DMS153 (cell line): Measurements from ENCODE around the gene STRIP1.
"Not testable (repeated sequence)": the region's sequence is repeated elsewhere in the genome, so short reads cannot be mapped to it uniquely, and the experiment has no call there.

Source experiments
- DNase-seq: peaks from one replicate; lab custom pipeline; 2025; lab: John Stamatoyannopoulos, UW

STRIP1 gene

DNA sequence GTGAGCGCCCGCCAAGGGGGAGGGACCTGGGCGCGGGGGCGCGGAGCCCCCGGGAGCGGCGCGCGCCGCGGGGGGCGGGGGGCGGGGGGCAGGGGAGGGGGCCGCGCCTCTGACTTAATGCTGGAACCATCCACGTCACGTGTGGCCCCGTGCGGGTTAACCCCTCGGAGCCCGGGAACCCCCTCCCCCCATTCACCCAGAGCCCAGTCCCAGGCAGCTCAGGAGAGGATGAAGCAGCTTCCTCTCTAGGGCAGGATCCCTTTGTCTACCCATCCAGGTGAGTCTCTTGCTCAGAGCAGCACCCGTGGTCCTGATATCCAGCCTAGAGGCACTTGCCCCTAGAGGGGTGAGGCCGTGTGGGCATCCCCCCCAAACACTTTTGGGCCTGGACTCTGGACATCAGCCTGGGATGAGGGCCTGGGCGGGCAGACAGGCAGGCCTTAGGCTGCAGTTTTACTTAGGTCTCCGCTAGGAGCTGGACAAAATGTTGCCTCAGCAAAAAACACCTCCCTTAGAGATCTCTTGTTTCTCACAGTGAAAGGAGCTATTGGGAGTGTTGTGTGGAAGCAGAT lies 36.3 kb downstream of the STRIP1 start, which contains the start of gene ALX3:
Gene ALX3 (minus strand): TSS at position 2 of the 572 bp plus-strand sequence. CDS start 60 bp downstream, outside the sequence.
- DNase-seq: no peak

DNA sequence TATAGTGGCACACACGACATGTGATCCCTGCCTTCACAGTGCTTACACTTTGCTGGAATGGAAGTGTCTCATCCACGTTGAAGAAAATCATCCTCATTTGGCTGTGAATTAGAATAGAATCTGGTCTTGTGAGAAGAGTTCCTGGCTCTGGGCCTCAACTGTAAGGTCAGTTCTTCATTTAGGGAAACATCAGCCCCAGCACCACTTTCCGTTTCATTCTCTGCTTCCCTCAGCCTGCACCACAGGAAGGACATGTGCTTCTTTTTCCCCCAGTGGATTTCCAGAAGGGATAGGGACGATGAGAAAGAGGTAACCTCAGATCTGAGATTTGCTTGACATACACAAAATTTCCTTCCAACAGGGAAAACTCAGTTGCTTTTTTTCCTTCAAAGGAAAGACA lies 39.7 kb downstream of the STRIP1 start:
- no peak for DNase-seq

DNA sequence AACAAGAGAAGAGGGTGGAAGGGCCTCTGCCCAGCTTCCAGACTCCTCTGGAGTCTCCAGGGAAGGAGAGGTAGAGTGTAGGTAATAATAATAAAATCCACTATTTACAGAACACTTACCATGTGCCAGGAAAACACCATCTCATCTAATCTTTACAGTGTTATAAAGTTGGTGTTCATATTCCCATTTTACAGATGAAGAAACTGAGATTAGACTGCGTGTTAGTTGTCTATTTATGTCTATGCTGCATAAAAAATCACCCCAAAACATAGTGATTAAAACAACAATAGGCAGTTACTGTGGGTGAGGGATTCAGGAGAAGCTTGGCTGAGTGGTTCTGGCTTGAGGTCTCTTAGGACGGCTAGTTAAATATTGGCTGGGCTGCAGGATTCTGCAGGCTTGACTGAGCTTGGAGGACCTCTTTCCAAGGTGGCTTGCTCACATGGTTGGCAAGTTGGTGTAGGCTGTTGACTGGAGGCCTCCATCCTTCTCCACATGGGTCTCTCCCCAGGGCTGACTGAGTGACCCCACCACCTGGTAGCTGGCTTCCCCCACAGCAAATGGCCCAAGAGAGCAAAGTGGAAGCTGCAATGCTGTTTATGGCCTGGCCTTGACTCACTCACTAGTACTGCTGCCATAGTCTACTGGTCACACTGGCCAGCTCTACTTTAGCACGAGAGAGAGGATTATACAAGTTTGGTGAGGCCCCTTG lies 42.5 kb downstream of the STRIP1 start:
- DNase-seq: no peak

DNA sequence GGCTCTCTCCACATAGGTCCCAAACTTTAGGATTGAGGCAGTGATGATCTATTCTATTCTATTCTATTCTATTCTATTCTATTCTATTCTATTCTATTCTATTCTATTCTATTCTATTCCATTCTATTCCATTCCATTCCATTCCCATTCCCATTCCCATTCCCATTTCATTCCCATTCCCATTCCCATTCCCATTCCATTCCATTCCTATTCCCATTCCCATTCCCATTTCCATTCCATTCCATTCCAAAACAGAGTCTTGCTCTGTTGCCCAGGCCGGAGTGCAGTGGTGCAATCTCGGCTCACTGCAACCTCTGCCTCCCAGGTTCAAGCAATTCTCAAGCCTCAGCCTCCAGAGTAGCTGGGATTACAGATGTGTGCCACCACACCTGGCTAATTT lies 45.6 kb downstream of the STRIP1 start:
- DNase-seq: not testable (repeated sequence)

DNA sequence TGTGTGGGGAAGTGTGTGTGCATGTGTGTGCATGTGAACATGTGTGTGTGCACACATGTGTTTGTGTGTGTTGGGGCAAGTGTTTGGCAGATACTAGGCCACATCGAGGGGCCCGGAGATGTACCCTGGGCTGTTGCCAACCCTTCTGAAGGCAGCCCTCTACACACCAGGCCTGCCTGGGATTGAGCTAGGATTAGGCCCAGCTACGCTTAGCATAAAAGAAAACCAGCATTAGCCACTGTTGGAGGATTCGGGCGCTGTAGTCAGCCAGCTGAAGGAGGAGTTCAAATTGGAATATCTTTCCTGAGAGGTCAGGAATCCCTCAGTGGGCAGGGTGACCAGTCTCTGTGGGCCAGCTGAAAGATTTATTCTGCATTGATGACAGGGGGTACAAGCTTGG lies 46.6 kb downstream of the STRIP1 start:
- DNase-seq: no peak

DNA sequence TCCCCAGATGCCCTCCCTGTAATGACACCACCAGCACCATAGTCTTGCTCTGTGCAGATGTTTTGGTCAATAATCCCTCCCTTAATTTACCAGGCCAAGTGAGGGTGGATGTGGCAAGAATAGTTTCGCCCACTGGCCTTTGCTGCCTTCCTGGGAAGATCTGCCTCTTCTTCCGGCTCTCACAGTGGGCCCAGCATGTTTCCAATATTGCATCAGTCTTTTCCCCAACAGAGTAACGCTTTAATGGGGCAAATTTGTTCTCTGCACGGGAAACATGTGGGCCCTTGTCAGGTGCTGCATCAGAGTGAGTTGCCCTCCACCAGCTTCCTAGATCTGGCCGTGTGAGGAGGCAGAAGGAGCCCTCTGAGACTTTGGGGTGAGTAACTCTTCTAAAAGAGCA lies 48.1 kb downstream of the STRIP1 start:
- no peak for DNase-seq

DNA sequence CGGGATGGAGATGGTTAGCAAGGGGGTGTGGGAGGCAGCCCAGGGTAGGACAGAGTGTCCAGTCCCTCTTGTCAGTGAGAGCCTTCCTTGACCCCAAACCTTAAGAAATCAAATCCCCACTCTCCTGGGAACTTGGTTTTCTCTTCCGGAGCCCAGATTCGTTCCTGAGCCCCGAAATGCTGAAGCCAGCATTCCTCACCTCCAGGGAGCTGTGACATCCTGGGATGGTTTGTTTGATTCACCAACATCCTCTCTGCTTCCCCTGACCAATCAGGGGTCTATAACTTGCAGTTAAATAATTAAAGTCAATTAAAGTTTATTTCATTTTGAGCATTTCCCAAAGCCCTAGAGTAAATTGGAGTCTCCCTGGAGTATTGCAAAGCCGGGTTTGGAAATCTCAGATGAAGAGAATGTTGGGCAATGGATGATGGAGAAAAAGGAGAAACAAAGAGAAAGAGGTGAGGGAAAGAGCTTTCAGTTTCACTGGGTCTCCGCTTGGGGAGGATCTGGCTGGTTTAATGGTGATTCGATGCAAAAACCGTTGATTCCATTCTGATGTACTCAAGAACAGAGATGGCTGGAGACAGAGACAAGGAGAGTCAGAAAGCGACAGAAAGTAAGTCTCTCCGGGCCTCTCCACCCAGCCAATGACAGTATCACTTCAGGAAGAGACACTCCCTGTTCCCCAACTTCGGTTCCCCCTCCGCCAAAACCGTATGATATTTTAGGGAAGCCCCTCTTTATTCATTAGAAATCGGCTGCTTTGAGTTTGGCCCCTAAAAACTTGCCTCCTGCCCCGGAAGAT lies 48.8 kb downstream of the STRIP1 start:
- no peak for DNase-seq

DNA sequence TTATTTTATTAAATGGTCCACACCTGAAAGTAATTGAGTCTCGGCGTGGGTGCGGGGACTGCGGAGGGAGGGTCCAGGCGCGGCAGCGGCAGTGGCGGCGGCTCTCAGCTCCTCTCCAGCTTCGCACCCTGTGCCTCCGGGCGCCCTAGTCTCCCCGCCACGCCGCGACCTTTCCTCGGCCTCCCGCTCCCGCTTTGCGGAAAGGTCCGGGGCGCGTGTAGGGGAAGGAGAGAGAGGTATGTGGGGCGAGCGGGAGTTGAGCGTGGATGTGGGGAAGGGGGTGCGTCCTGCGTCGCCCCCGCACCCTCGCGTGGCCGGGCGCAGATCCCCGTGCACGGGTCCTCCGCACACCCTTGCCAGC lies 49.4 kb downstream of the STRIP1 start:
- no peak for DNase-seq

DNA sequence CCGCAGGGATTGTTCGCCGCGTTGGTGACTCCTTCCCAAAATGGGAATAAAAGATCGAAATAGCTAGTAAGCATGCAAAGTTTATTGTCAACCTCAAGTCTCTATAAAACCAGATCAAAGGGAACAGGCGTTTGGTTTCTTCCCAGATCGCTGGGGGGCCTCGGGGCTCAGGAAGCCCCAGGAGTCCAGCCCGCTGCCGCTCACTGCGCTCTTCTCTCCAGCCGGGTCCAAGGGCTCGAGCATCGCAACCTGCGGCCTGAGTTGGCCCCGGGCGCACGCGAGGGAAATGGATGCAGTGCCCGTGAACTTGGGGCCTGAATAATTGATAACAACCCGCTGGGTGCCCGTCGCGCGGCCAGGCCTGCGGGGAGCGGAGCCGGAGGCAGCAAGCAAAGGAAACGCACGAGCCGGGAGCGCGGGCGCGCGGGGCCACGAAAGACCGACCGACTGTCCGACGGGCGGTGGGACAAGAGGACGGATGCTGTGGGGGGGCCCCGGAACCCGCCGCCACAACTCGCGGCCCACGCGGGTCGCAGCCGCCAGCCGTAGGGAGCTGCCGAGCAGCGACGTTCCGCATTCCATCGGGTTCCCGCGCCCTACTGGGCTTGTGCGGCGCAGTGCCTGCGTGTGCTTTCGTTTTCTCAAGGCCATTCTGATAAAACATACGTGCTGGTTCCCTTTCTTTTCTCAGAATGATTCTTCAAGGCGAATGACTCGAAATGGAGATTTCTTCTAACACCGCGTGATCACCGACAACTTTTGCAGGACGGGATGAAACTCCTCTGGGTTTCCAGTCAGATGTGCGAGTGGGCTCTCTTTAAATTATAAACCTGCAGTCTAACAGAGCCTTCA lies 50.0 kb downstream of the STRIP1 start:
- DNase-seq: no peak

DNA sequence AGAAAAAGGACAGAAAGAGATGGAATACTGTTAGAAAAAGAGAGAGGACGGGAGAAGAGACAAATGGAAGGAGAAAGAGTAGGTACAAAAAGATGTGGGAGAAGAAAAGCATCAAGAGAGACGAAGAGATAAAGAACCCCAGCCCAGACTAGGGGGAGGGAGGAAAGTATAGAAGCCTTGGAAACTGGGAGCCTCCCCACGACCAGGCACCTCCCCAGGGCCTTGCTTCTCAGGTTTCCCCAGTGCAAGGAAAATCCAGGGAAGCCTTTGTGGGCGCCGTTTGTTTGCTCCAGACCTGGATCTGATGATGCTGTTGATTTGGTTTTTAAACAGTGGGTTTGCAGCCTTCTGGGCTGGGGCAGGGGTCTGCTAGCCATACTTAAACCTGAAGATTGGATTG lies 51.2 kb downstream of the STRIP1 start:
- DNase-seq: no peak

DNA sequence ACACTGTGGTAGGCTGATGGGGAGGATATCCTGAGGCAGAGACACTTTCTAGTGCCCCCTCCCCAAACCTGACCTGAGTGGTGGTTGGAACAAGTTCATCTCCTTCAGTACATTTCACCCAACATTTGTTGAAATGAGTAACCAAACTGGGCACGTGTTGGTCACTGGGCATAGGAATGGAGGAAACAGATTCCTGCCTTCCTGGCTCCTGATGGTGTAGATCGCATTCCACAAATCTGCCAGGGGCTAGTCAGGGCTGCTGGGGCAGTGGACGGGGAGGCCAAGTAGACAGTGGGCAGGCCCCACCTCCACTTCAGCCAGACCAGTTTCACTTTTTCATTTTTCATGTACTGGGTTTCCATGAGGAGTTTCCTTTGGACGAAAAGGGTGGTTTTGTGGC lies 52.5 kb downstream of the STRIP1 start:
- DNase-seq: no peak

DNA sequence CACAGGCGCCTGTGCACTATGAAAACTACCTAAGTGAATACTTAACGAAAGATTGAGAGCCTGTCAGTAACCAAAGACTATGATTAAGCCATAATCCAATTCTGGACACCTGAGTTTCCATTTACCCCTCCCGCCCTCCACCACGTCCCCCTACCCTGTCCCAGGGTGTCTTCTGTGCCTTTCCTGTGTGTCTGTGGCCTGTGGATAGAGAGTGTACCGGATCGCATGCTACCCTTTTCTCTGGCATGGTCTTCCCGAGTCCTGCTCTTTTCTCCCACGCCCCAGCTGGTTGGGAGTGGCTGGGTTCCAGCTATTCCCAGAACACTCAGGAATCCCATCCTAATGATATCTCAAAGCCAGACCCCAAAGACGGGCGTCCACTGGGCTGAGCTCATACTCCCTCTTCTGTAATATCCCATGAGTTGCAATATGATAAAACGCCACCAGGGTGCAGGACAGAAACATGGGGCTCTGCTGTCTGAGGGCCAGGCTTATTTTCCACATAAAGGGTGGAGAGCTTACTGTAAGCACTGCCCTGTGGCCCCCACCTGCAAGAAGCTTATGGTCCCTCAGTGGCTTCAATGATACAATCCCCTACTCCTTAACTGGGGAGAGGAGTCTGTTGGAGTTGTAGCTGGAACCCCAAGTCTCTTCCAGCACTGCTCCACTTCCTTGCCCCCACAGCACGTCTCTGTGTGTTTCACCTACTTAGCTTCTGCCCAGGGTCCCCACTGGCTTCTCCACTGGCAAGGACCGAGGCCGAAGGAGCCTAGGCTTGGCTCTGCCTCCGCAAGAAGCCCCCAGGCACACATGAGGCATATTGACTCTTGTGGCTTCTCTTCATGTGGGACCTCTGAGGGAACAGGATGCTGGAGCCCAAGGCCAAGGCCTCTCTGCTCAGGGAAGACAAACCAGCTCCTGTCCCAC lies 53.7 kb downstream of the STRIP1 start:
- peak; percentile 27 for DNase-seq

DNA sequence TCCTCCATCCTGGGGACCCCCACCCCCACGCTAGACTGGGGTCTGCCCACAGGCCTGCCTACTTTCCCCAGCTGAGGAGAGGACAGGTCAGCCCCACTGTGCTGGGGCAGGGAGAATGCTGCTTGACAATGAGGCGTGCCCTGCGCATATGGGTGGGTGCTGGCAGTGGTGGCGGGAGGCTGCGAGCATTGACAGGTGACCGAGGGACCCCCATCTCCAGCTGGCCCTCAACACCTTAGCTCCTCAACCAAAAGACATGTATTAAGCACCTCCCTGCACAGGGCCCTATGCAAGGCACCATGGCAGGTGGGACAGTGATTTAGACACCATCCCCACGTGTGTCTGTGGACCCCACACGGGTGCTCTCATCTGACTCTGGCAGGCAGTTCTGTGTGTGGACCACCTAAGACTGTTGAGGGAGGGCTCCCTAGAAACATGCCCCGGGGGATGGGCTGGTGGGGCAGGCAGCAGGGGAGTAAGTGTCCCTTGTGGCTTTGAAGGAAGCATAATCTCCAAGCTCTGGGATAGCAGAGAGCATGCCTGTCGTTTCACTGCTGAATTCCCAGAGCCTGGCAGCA lies 54.4 kb downstream of the STRIP1 start:
- no peak for DNase-seq

DNA sequence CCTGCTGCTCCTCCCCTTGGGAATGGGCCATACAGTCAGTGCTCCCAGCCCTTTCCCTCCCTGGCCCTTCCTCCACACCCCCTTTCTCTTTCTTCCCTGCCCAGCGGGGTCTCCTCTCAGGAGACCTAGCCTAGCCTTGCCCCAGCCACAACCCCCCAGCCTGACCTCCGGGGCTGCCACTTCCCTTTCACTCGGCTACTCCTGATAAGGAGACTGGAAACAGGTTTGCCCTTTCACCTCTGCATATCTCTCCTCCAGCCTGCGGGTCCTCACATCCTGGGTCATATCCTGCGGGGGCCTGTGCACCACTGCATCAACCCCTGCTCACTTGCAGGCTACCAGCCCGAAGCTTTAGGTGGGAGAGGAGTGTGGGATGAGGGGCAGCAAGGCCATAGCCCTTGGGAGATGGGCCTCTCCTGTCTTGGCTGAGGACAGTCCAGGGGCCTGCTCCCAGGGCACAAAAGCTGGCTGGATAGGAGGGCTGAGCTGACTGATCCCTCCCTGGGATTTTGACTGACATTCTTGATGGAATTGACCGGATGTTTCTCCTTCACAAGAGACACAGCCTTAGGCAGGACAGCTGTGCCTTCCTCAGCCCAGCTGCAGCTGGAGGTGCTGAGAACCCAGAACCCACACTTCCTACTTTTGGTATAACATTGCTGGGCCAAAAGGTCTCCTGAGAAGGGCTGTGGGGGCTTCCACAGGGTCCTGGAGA lies 55.3 kb downstream of the STRIP1 start:
- DNase-seq: no peak

DNA sequence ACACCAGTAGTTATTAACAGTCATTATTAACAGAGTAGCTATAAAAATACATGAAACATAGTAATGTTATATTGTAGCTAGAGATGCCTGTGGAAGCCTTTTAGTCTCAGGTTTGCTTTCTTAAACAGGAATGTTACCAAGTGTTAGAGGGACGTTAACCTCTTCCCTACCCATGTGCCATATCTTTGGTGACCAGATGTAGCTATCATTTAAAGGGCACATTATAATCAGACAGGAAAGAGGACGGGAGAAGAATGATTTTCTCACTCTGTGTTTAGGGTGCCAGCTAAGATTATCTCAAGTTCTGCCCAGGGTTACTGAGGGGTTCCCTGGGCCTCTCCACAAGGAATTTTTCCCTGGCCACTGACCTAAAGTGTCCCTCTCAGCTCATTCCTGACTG lies 57.0 kb downstream of the STRIP1 start:
- no peak for DNase-seq

DNA sequence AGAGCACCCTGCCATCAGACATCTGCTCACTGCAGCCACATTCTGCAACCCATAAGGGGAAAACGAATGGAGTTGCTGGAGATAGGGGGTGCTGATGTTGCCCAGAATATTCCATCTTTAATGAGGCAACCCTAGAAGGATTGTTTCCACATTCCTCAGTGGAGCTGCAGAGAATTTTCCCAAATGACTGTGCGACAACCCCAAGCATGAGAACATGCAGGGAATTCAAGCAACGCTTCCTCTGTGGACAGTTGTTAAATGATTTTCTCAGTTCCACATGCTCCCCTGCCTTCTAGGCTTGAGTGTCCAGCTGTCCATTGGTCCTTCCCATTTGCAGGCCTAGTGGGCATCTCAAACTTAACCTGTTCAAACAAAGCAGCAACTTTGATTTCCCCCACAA lies 57.4 kb downstream of the STRIP1 start:
- no peak for DNase-seq

DNA sequence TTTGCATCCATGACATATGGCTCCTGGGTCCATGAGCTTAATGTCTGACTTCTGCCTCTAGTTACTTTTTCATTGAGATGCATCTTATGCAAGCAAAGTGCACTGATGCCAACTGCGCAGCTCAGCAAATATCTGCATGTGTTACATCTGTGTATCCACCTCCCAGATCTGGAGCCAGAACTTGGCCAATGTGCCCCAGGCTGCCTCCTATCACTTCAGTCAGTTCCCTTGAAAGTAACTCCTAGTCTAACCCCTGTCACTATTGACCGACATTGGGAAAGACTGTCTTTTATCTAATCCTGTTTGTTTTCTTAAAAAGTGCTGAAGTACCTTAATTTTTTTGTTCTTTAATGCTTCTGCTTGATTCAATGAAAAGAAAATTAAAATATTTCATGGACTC lies 58.6 kb downstream of the STRIP1 start:
- no peak for DNase-seq

DNA sequence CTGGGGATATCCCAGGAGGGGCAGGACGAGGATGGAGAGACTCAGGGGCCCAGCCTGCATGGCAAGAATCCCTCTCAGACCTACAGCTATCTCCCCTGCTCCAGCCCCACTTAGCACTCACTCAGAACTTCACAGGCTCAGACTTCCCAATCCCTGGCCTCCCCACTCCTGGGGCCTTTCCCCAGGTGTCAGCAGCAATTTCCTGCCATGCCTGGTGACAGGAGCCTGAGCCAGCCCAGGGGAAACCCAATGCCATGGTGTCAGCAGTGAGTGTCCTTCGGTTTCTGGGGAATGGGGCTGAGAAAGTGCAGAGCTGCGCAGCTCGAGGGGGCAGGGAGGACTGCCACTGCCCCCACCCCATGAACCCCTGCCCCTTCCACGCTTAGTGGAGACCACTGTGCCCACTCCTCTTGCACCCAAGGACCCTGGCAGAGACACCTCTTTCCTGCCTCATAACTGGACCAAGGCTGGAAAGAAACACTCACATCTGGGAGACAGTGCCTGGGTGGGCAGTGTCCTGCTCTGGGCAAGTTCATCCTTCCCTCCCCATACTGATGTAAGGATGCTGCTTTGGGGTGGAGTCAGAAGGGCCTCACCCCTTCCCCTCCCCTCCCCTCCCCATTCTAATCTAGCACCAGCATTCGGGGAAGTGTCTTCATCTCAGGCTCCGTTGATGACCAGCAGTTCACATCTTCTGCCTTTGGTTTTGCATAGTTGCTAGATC lies 60.7 kb downstream of the STRIP1 start:
- DNase-seq: no peak

DNA sequence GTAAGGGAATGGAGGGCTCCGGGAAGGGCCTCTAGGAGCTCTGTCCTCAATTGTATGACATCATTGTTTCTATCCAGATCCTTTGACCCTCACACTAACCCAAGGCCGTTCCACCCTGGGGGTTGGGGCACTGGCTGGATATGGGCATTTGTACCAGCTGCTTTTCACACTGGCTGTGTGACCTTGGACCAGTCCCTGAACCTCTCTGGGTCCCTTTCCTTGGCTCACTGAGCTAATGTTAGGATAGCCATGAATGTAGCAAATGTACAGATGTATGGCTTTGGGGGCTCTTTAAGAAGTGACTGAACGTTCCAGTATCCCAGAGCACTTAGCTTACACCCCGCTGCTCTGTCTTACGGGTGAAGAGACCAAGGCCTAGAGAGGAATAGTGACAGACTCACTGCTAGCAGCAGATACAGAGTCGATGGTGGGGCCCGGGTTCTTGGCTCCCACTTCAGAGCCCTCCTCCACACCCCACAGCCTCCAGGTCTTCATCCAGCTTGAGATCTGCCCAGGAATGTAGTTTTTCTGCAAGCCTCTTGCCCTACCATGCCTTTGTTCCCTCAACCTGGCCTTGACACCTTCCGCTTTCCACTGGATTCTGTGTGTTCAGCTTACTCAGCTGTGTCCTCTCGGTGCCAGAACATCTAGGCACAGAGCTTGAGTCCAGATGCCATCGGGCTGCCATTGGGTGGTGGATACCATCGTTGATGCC lies 63.2 kb downstream of the STRIP1 start:
- DNase-seq: no peak
